Fibroblast of the aortic adventitia (primary cell): ENCODE results near the gene AGO3. TPM values are rescaled to one million over a fixed set of nuclear protein-coding genes. Genes with fewer than 3 reads are reported as not detected.

ENCODE experiments used
- DNase-seq: peaks from one replicate; pipeline ENCODE4 v3.0.0-alpha.2; 2010; ENCODE audit warnings: low read depth
- H3K4me3 ChIP-seq: 2 replicates; pipeline ENCODE4 v1.5.1; 2011; ENCODE audit warnings: low read depth, mild to moderate bottlenecking, control low read depth, low read length, moderate library complexity
- CTCF ChIP-seq: IDR thresholded peaks from 2 replicates; pipeline ENCODE4 v1.5.1; 2011; ENCODE audit warnings: mild to moderate bottlenecking, low read length, control low read depth, inconsistent platforms; ENCODE audit not compliant: insufficient read depth
- total RNA-seq: library from RNA; depleted of rRNA; stranded (reverse); fragments of >200 nt; gene quantifications from 2 replicates; pipeline ENCODE4 v1.2.3, GENCODE V29; 2012; ENCODE audit warnings: low replicate concordance

The AGO3 gene
- total RNA-seq: 8.3 and 17.5 TPM in 2 replicates

GRCh38 chr1:35930593-35931445 is at the start of gene AGO3:
Gene AGO3, plus strand, starts transcription at chr1:35931105. Its CDS starts 322 bp downstream, at chr1:35931427.
- peak within 1 kb of the TSS; percentile 89 for H3K4me3 ChIP-seq
- no peak for TF ChIP-seq CTCF
- peak; percentile 61 for DNase-seq

GRCh38 chr1:35881850-35882273 is 49.0 kb upstream of the AGO3 start:
- no peak for TF ChIP-seq CTCF
- DNase-seq: peak; percentile 18
- no peak overlapping the region for H3K4me3 ChIP-seq

GRCh38 chr1:35882586-35882944 is 48.3 kb upstream of the AGO3 start:
- peak overlapping the region; percentile 53 for H3K4me3 ChIP-seq
- TF ChIP-seq CTCF: no peak
- no peak for DNase-seq

- peak within 1 kb of the TSS; percentile 100 for H3K4me3 ChIP-seq
- peak; percentile 89 for DNase-seq
- TF ChIP-seq CTCF: peak; percentile 93
Observed at GRCh38 chr1:35882945-35883634, 47.8 kb upstream of the AGO3 start, which contains the start of gene AGO1. Gene AGO1, plus strand, starts transcription at chr1:35883209. Its CDS starts 213 bp downstream, at chr1:35883422.

GRCh38 chr1:35883635-35884101 is 47.2 kb upstream of the AGO3 start:
- peak overlapping the region; percentile 100 for H3K4me3 ChIP-seq
- peak; percentile 11 for DNase-seq
- TF ChIP-seq CTCF: no peak

- no peak for DNase-seq
- no peak for TF ChIP-seq CTCF
- no peak overlapping the region for H3K4me3 ChIP-seq
Observed at GRCh38 chr1:35884934-35885333, 46.0 kb upstream of the AGO3 start.
